ENCODE data around the gene ALDOA. TPM values are rescaled to one million over a fixed set of nuclear protein-coding genes. Genes with fewer than 3 reads are reported as not detected.

ALDOA gene
- polyA plus RNA-seq: 1,138 and 1,179 TPM in 2 replicates

DNA sequence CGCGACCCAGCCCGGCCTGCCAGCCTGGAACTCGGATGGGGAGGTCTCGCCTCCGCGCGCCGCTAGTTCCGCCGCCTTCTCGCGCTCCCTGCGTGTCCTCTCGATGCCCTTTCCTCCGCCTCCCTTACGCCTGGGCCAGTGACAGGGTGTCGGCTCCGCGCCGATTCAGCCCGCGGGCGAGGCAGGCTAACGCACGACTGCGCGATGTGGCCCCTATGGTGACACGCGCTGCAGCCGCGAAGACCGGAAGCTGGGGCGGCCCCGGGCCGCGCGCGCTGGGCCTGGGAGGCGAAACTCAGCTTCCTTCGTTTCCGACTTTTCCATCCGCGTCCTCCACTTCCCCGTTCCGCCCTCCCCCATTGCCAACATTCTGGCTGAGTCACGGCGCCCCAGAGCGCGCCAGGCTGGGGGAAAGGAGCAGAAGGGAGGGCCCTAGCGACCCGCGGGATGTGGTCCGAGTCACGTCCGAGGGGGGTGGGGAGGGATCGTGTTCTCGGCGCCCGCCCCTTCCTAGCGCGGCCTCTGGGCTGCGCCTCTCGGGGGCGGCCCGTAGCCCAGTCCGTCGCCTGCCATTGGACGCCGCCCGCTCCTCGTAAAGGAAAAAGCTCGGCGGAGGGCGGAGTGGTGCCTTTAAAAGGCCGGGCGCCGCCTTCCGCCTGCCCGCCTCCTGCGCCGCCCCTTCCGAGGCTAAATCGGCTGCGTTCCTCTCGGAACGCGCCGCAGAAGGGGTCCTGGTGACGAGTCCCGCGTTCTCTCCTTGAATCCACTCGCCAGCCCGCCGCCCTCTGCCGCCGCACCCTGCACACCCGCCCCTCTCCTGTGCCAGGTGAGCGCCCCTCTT lies at the start of gene ALDOA:
ALDOA (plus strand) TSS at position 659 of the 841 bp plus-strand sequence. CDS start 1,138 bp downstream, outside the sequence.

DNA sequence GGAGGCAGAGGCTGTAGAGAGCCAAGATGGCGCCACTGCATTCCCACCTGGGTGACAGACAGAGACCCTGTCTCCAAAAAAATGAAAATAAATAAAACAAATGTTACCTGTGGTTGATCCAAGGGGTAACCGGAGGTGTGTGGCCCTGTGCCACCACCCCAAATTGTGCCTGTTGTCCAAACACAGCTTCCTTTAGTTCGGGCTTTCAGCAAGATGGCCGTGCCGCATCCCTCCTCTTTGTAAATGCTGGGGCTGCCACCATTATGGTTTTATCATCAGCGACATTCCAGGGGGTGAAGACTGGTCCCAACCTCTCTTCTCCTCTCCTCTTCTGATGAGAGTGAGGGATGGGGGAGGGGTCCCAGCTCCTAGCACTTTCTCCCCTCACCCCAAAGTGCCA lies 42.7 kb upstream of the ALDOA start, which contains the start of gene C16orf92:
C16orf92 (plus strand) TSS at position 312 of the 400 bp plus-strand sequence. CDS start 143 bp downstream, outside the sequence.

DNA sequence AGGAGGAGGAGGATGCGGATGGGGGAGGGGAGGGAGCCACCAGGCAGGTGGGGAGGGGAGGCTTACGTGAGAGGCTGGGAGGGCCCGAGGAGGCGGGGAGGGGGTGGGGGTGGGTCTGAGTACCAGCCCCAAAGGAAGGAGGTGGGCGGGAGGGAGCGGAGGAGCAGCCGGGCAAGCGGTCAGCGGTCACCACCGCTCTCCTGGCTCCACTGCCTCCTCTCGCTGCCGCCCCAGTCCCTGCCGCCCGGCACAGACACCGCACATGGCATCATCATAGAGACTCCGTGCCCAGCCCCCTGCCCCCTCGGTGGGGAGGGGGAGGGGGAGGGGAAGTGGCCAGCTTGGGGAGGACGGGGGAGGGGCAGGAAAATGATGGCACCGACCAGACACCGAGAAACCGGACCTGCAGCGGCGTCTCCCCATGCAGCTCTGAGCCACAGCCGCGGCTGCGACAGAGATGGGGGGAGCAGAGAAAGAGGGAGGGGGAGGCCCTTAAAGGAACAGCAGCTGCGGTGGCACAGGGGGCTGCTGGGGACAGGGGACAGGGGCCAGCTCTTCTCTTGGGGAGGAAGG lies 34.6 kb upstream of the ALDOA start, which contains the start of gene TLCD3B:
TLCD3B (minus strand) TSS at position 431 of the 573 bp plus-strand sequence. CDS start 744 bp downstream, outside the sequence.

DNA sequence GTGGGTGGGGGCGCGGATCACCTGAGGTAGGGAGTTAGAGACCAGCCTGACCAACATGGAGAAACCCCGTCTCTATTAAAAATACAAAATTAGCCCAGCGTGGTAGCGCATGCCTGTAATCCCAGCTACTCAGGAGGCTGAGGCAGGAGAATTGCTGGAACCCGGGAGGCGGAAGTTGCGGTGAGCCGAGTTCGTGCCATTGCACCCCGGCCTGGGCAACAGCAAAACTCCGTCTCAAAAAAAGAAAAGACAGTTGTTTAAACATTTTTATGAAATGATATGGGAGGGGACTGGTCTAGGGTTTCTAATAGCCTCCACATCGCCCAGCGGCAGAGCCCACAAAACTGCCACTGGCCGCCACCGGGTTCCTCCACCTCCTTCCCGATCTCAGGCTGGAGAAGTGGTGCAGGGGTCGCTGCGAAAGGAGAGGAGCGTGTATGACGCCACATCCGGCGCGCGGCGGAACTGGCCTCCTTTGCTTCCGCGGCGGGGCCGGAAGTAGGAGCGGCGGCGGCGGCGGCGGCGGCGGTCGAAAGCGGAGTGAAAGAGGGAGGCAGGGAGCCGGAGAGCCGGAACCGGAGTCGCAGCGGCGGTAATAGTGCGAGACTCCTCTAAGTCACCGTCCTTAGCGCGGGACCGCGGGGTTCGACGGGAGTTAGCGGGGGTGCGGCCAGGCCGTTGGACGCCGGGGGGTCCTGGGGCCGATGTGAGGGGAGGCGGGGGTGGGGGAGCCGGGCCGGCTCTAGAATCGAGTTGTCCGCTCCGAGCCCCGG lies 10.1 kb downstream of the ALDOA start, which contains the start of gene PPP4C:
PPP4C (plus strand) TSS at position 492 of the 773 bp plus-strand sequence. CDS start 384 bp downstream, outside the sequence.

DNA sequence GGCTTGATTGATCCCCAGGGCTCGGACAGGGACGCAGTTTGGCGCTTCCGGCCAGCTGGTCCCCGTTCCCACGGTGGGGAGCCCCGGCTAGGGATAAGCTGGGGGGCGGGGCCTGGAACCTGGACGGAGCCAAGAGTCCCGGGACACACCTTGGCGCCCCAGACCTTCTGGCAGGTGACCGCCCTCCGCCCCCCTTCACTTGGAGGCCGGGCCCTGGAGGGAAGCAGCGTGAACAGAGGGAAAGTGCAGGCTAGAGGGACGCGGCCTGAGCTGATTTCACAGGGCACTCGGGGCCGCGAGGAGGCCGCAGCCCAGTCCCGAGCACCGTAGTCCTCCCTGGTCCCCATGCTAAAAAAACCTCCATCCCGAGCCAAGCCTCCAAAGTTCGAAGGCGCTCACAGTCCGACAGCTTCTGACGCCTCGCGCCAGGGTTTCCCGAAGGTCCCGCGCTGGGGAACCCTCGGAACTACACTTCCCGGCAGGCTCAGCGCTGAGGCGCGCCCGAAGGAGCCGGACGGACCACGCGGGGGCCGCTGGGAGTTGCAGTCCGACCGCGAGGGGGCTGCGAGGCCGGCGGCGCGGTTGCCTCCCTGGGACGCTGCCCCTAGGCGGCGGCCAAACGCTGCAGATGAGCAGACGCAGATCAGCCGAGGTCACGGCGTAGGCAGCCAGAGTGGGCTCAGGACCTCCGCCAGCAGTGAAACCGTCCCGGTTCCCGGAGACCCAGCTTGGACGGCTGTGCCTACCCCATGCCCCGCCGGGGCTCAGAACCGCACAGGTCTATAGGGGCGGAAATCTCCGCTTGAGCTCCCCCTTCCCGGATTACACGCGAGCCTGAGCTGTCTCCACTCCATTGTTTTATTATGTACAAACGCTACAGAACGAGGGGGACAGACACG lies 26.2 kb downstream of the ALDOA start, which contains the start of gene TBX6:
TBX6 (minus strand) TSS at position 451 of the 899 bp plus-strand sequence. CDS start 731 bp downstream, outside the sequence.

DNA sequence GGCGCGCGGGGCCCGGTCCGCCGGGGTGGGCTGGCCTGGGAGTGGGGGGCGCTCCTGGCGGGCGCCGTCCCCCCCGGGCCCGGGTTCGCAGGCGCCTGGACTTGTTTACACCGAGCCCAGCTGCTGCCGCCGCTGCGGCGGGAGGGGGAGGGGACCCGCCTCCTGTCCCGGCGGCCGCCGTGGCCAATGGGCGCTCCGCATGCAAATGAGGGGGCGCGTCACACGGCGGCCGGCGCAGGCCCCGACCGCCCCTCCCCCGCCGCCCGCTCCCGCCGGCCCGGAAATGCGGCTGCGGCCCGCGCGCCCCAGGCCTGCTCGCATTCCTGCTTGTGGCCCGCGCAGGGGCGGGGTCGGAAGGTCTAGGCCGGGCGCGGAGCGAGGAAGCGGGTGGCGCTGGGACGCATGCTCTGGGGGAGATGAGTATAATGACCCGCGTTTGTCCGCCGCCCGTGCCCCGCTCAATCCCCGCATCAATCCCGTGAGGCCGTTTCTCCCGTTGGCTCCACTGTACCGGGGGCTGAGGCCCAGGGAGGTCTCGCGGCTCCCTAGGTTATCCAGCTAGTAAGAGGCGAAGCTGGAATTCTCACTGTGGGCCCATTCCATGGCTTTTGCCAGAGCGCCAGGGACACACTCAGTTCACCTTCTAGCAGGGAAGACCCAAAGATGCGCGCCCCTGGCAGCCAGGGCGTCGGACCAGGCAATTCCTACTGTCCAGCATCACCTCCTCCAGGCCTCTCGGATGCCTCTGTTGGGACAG lies 30.7 kb downstream of the ALDOA start, which contains the start of gene YPEL3:
YPEL3 (minus strand) TSS at position 109 of the 757 bp plus-strand sequence. CDS start 731 bp downstream, outside the sequence.

DNA sequence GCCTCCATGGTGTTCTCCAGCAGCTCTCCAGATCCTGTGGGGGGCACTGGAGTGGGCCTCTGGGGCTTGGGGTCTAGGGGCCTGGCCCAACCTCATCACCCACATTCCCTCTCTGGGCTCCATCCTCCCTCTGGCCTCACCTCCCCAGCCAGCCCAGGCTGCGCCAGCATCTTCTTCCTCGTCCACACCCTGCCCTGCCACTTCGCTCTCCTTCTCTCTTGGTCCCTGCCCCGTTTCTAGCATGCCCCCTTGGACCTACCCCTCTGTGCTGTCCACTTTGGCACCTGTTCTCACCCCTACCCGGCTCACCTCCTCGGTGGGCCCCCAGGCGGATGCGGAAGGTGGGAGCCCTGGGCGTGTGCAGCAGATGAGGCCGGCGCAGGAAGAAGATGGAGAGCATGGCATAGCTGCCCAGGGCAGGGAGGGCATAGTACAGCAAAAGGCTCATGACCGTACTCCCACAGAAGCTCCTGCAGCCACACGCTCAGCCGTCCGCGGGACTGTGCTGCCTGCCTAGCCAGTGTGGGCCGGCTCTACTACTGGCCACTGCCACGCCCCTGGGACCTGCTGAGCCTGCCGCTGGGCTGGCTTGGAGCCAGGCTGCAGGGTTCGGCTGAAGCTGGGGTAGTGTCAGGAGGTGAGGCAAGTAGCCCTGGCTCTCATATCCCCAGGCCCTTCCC lies 47.6 kb downstream of the ALDOA start, which contains the start of gene GDPD3:
GDPD3 (minus strand) TSS at position 507 of the 680 bp plus-strand sequence; CDS start at position 448, 59 bp downstream.

Other genes starting within 250 kb of the ALDOA start
- gene PAGR1, start 249.6 kb upstream of the ALDOA start, polyA plus RNA-seq: 5.4 and 6.4 TPM in 2 replicates
- 0.56 and 0.76 TPM in 2 replicates for gene MVP, start 245.3 kb upstream of the ALDOA start, polyA plus RNA-seq
- gene CDIPT, start 202.5 kb upstream of the ALDOA start, polyA plus RNA-seq: 38.9 and 58.0 TPM in 2 replicates
- gene SEZ6L2, start 166.2 kb upstream of the ALDOA start, polyA plus RNA-seq: 97.4 and 138 TPM in 2 replicates
- gene ASPHD1, start 165.3 kb upstream of the ALDOA start, polyA plus RNA-seq: 5.0 and 9.3 TPM in 2 replicates
- 11.7 and 17.7 TPM in 2 replicates for gene KCTD13, start 139.5 kb upstream of the ALDOA start, polyA plus RNA-seq
- 19.7 TPM in 2 replicates for gene TMEM219, start 103.7 kb upstream of the ALDOA start, polyA plus RNA-seq
- 0.43 and 0.56 TPM in 2 replicates for gene TAOK2, start 91.9 kb upstream of the ALDOA start, polyA plus RNA-seq
- gene HIRIP3, start 70.1 kb upstream of the ALDOA start, polyA plus RNA-seq: 3.3 and 6.6 TPM in 2 replicates
- 0.06 and 1.5 TPM in 2 replicates for gene INO80E, start 69.5 kb upstream of the ALDOA start, polyA plus RNA-seq
- 2.3 and 11.0 TPM in 2 replicates for gene DOC2A, start 54.7 kb upstream of the ALDOA start, polyA plus RNA-seq
- gene C16orf92, start 42.6 kb upstream of the ALDOA start, polyA plus RNA-seq: 0.36 TPM in 2 replicates
- 0.71 TPM in 1 of 2 replicates, not detected in the other for gene TLCD3B, start 34.5 kb upstream of the ALDOA start, polyA plus RNA-seq
- gene PPP4C, start 10.2 kb downstream of the ALDOA start, polyA plus RNA-seq: 4.2 and 17.0 TPM in 2 replicates
- not detected in 2 replicates for gene TBX6, start 26.2 kb downstream of the ALDOA start, polyA plus RNA-seq
- gene YPEL3, start 30.5 kb downstream of the ALDOA start, polyA plus RNA-seq: 32.2 and 52.7 TPM in 2 replicates
- gene GDPD3, start 47.8 kb downstream of the ALDOA start, polyA plus RNA-seq: not detected in 2 replicates
- gene MAPK3, start 57.5 kb downstream of the ALDOA start, polyA plus RNA-seq: 2.5 and 13.5 TPM in 2 replicates
- 2.8 TPM in 1 of 2 replicates, not detected in the other for gene CORO1A, start 117.8 kb downstream of the ALDOA start, polyA plus RNA-seq
- gene BOLA2B, start 127.9 kb downstream of the ALDOA start, polyA plus RNA-seq: 114 and 166 TPM in 2 replicates
- 2.6 and 5.8 TPM in 2 replicates for gene SLX1A, start 128.1 kb downstream of the ALDOA start, polyA plus RNA-seq
- 19.6 and 21.3 TPM in 2 replicates for gene SULT1A3, start 133.5 kb downstream of the ALDOA start, polyA plus RNA-seq
- 0.17 and 0.21 TPM in 2 replicates for gene NPIPB13, start 182.7 kb downstream of the ALDOA start, polyA plus RNA-seq